Measurements from ENCODE around the gene PEMT. TPM values are rescaled to one million over a fixed set of nuclear protein-coding genes. Genes with fewer than 3 reads are reported as not detected.

PEMT gene
- total and polyA plus RNA-seq, 2 experiments from 2014 or later, result 54.8 to 55.2 TPM

DNA sequence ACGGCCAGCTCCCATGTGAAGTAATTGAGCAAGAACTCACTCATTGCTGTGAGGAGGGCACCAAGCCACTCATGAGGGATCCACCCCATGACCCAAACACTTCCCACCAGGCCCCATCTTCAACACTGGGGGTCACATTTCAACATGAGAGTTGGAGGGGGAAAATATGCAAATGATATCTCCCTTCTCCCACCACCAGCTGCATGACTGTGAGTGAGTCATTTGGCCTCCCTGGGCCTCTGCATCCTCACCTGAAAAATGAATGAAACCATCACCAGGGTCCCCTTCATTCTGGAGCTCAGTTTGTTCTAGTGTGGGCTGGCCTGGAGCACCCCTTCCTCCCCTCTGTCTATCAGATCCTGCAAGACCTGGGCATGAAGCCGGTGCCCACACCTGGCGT, 121.5 kb downstream of the PEMT start (continued):
- TF ChIP-seq, protein P1, sequence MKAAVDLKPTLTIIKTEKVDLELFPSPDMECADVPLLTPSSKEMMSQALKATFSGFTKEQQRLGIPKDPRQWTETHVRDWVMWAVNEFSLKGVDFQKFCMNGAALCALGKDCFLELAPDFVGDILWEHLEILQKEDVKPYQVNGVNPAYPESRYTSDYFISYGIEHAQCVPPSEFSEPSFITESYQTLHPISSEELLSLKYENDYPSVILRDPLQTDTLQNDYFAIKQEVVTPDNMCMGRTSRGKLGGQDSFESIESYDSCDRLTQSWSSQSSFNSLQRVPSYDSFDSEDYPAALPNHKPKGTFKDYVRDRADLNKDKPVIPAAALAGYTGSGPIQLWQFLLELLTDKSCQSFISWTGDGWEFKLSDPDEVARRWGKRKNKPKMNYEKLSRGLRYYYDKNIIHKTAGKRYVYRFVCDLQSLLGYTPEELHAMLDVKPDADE (IDR thresholded peaks at IDR 0.05), result no peak
- TF ChIP-seq ZNF462 (CRISPR knock-in tag; IDR thresholded peaks at IDR 0.05) (no peak), ZNF331 (CRISPR knock-in tag; IDR thresholded peaks at IDR 0.05; ENCODE audit: low read depth) (no peak)

DNA sequence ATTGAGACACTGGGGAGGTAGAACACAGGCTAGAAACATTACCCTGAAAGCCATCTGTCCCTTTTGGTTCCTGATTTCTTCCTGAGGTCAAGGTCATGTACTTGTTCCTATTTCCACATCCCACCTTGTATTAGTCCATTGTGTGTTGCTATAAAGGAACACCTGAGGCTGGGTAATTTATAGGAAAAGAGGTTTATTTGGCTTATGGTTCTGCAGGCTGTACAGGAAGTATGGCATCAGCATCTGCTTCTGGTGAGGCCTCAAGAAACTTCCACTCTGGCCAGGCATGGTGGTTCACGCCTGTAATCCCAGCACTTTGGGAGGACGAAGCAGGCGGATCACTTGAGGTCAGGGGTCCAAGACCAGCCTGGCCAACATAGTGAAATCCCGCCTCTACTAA, 122.2 kb downstream of the PEMT start:
- DNase-seq (ENCODE audit: low spot score) (no peak), ATAC-seq (no peak)
- no peaks in the 10 kb centered on the region for H3K27me3 ChIP-seq (ENCODE audit: insufficient read depth)
- no peaks in the 10 kb centered on the region for H3K9me2 ChIP-seq (ENCODE audit: insufficient read depth)
- H3K4me1 ChIP-seq (ENCODE audit: insufficient read depth), result no peaks in the 10 kb centered on the region
- H3K4me3 Mint-ChIP-seq, result no peak overlapping the region
- no peak overlapping the region for H3K4me2 ChIP-seq
- no peak overlapping the region for H3K27ac Mint-ChIP-seq
- peaks cover 10% of the 10 kb centered on the region for H3K27me3 Mint-ChIP-seq (ENCODE audit: insufficient read depth, low read depth, poor library complexity)
- no peak overlapping the region for H2AFZ ChIP-seq
- no peak overlapping the region for H3K27ac ChIP-seq (ENCODE audit: low read depth)
- no peaks in the 10 kb centered on the region for H3K79me2 ChIP-seq (replicated peaks; ENCODE audit: insufficient read depth)
- H3K4me1 Mint-ChIP-seq, result no peaks in the 10 kb centered on the region
- H3F3A ChIP-seq (replicated peaks; ENCODE audit: low read depth), result no peaks in the 10 kb centered on the region
- H4K20me1 ChIP-seq (replicated peaks; ENCODE audit: insufficient read depth), result no peaks in the 10 kb centered on the region
- no peaks in the 10 kb centered on the region for H3K36me3 ChIP-seq (ENCODE audit: insufficient read depth)
- no peaks in the 10 kb centered on the region for H3K9me3 Mint-ChIP-seq
- no peak overlapping the region for H3K4me3 ChIP-seq
- H3K36me3 Mint-ChIP-seq (ENCODE audit: low read depth), result no peaks in the 10 kb centered on the region
- TF ChIP-seq POLR2AphosphoS5 (IDR thresholded peaks at IDR 0.05; ENCODE audit: low read depth) (no peak), EZH2phosphoT487 (IDR thresholded peaks at IDR 0.05; ENCODE audit: unreplicated experiment) (no peak), STAT1 (IDR thresholded peaks at IDR 0.05; ENCODE audit: unreplicated experiment) (no peak), NANOG (IDR thresholded peaks at IDR 0.05; ENCODE audit: borderline replicate concordance) (no peak), JUNB (IDR thresholded peaks at IDR 0.05; ENCODE audit: unreplicated experiment) (no peak), CTCF (conservative IDR thresholded peaks at IDR 0.05; ENCODE audit: low read depth in 2 of 2) (no peak)
- TF ChIP-seq, protein P1 (IDR thresholded peaks at IDR 0.05), result no peak
